Keratinocyte (primary cell): ENCODE data around the gene LPIN3. TPM values are rescaled to one million over a fixed set of nuclear protein-coding genes. Genes with fewer than 3 reads are reported as not detected.

ENCODE experiments used
- DNase-seq: peaks from one replicate; pipeline ENCODE4 v3.0.0-alpha.2; 2011; ENCODE audit warnings: low read depth, missing footprints, low spot score
- FAIRE-seq: peaks from 2 replicates; lab custom pipeline; 2011; peaks lifted over from hg19 to GRCh38; lab: Jason Lieb, UNC
- H2AFZ ChIP-seq: 2 replicates; pipeline ENCODE4 v1.6.0; 2012; ENCODE audit warnings: low read length, control low read depth, inconsistent platforms; ENCODE audit not compliant: control insufficient read depth
- H3K27ac ChIP-seq: 2 replicates; pipeline ENCODE4 v1.5.1; 2011; ENCODE audit warnings: low read length; ENCODE audit not compliant: control insufficient read depth, insufficient read depth
- H3K27me3 ChIP-seq: 3 replicates; pipeline ENCODE4 v1.6.0; 2011; ENCODE audit warnings: low read length; ENCODE audit not compliant: control insufficient read depth, insufficient read depth; ENCODE audit errors: extremely low read depth
- H3K36me3 ChIP-seq, 2 experiments: 2 replicates in 1 of 2; 3 replicates in 1 of 2; pipeline ENCODE4 v1.5.1; 2011; ENCODE audit warnings: low read length in 2 of 2, mild to moderate bottlenecking in 1 of 2; ENCODE audit not compliant: control insufficient read depth in 2 of 2, insufficient read depth in 2 of 2; ENCODE audit errors: extremely low read depth in 1 of 2
- H3K4me1 ChIP-seq: 3 replicates; pipeline ENCODE4 v1.5.1; 2011; ENCODE audit warnings: low read length; ENCODE audit not compliant: control insufficient read depth, insufficient read depth; ENCODE audit errors: extremely low read depth
- H3K4me2 ChIP-seq: 3 replicates; pipeline ENCODE4 v1.6.0; 2011; ENCODE audit warnings: low read depth, low read length; ENCODE audit not compliant: control insufficient read depth, insufficient read depth; ENCODE audit errors: extremely low read depth
- H3K4me3 ChIP-seq, 3 experiments: fragments of 200-600 bp in 1 of 3; sonication (generic) in 1 of 3; 2 replicates in 2 of 3; 3 replicates in 1 of 3; pipeline ENCODE4 v1.5.1; 2011 to 2016; ENCODE audit warnings: low read length in 3 of 3, mild to moderate bottlenecking in 3 of 3, control low read depth in 2 of 3, inconsistent platforms in 1 of 3, low read depth in 1 of 3, mixed read lengths in 1 of 3, mixed run types in 1 of 3, moderate library complexity in 1 of 3; ENCODE audit not compliant: control insufficient read depth in 2 of 3, insufficient read depth in 2 of 3; ENCODE audit errors: extremely low read depth in 1 of 3
- H3K79me2 ChIP-seq: 2 replicates; pipeline ENCODE4 v1.6.0; 2012; ENCODE audit warnings: low read length; ENCODE audit not compliant: control insufficient read depth, insufficient read depth
- H3K9ac ChIP-seq: 3 replicates; pipeline ENCODE4 v1.6.0; 2011; ENCODE audit warnings: low read length; ENCODE audit not compliant: control insufficient read depth, insufficient read depth; ENCODE audit errors: extremely low read depth
- H3K9me1 ChIP-seq: 3 replicates; pipeline ENCODE4 v1.6.0; 2011; ENCODE audit warnings: low read length; ENCODE audit not compliant: control insufficient read depth, insufficient read depth; ENCODE audit errors: extremely low read depth
- H3K9me3 ChIP-seq: 2 replicates; pipeline ENCODE4 v1.5.1; 2012; ENCODE audit warnings: low read depth, low read length; ENCODE audit not compliant: control insufficient read depth
- H4K20me1 ChIP-seq: 3 replicates; pipeline ENCODE4 v1.6.0; 2011; ENCODE audit warnings: low read length; ENCODE audit not compliant: control insufficient read depth, insufficient read depth; ENCODE audit errors: extremely low read depth
- EZH2 ChIP-seq: IDR thresholded peaks from one replicate; pipeline ENCODE4 v1.6.1; 2012; ENCODE audit warnings: inconsistent platforms, mild to moderate bottlenecking, low read length, moderate library complexity
- dilution Hi-C: fragments of 300-500 bp; cut with MboI; formaldehyde crosslinking; loops from one replicate; pipeline ENCODE4 v1.7.0; 2020; ENCODE audit warnings: low sequenced_read_pairs; ENCODE audit not compliant: extremely low pct_ligation_motif_present
- polyA plus RNA-seq, 5 experiments: library from polyadenylated mRNA; depleted of rRNA in 3 of 5; stranded (reverse) in 3 of 5; stranded (forward) in 1 of 5; unstranded in 1 of 5; fragments of >200 nt; gene quantifications; 1 replicate in 1 of 5; 2 replicates in 3 of 5; 3 replicates in 1 of 5; pipeline versions ENCODE4 v1.2.1 to v1.2.3, GENCODE V29; 2011 to 2012; ENCODE audit warnings: missing spikeins in 2 of 5, low read depth in 1 of 5, low replicate concordance in 1 of 5
- TF ChIP-seq, protein P1 (sequence below), 3 experiments: IDR thresholded peaks in 1 of 3; conservative IDR thresholded peaks in 1 of 3; optimal IDR thresholded peaks in 1 of 3; 2 replicates in 2 of 3; 3 replicates in 1 of 3; pipeline versions ENCODE3 to v1.5.1; 2011; ENCODE audit warnings: low read length in 3 of 3, mild to moderate bottlenecking in 3 of 3, moderate library complexity in 2 of 3, control low read depth in 1 of 3, inconsistent platforms in 1 of 3; ENCODE audit not compliant: insufficient read depth in 2 of 3; ENCODE audit errors: extremely low read depth in 1 of 3

LPIN3 gene
- polyA plus RNA-seq, 1 donor (not counting 4 experiments of a cell fraction or from before 2014, with no cell fraction given) = 15.6 TPM

DNA sequence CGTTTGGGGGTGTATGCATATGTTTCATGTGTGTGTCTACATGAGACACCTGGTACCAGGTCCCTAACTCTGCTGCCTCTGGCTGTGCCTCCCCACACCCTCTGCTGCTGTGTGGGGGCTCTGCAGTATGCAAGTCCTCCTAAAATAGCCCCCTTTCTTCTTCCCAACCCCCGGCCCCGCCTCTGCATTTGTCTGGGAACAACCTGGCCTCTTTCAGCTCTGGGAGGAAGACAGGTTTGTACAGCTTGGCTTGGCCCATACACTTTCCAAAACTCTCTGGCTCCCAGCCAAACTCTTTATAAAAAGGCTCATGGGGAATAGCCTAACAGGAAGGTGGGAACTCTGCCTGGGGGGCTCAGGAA is 53.1 kb downstream of the LPIN3 start:
- no peaks in the 10 kb centered on the region for H3K9me3 ChIP-seq
- H3K4me3 ChIP-seq = no peak overlapping the region
- no peak overlapping the region for H3K4me2 ChIP-seq
- no peaks in the 10 kb centered on the region for H3K36me3 ChIP-seq
- TF ChIP-seq EZH2 = no peak
- TF ChIP-seq, protein P1, sequence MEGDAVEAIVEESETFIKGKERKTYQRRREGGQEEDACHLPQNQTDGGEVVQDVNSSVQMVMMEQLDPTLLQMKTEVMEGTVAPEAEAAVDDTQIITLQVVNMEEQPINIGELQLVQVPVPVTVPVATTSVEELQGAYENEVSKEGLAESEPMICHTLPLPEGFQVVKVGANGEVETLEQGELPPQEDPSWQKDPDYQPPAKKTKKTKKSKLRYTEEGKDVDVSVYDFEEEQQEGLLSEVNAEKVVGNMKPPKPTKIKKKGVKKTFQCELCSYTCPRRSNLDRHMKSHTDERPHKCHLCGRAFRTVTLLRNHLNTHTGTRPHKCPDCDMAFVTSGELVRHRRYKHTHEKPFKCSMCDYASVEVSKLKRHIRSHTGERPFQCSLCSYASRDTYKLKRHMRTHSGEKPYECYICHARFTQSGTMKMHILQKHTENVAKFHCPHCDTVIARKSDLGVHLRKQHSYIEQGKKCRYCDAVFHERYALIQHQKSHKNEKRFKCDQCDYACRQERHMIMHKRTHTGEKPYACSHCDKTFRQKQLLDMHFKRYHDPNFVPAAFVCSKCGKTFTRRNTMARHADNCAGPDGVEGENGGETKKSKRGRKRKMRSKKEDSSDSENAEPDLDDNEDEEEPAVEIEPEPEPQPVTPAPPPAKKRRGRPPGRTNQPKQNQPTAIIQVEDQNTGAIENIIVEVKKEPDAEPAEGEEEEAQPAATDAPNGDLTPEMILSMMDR (optimal IDR thresholded peaks at IDR 0.05 in 1 of 3, IDR thresholded peaks at IDR 0.05 in 1 of 3, conservative IDR thresholded peaks at IDR 0.05 in 1 of 3; ENCODE audit: extremely low read depth in 1 of 3, insufficient read depth in 2 of 3, low read length in 3 of 3) = no peak
- no peak overlapping the region for H3K27ac ChIP-seq
- peaks cover 2% of the 10 kb centered on the region for H3K9me1 ChIP-seq
- no peaks in the 10 kb centered on the region for H4K20me1 ChIP-seq
- FAIRE-seq (no peak), DNase-seq (no peak)
- H3K79me2 ChIP-seq = no peaks in the 10 kb centered on the region
- H3K4me1 ChIP-seq = peaks cover 17% of the 10 kb centered on the region
- no peaks in the 10 kb centered on the region for H3K27me3 ChIP-seq
- no peak overlapping the region for H3K9ac ChIP-seq
- dilution Hi-C loops = no loop called here
- H2AFZ ChIP-seq = no peak overlapping the region

DNA sequence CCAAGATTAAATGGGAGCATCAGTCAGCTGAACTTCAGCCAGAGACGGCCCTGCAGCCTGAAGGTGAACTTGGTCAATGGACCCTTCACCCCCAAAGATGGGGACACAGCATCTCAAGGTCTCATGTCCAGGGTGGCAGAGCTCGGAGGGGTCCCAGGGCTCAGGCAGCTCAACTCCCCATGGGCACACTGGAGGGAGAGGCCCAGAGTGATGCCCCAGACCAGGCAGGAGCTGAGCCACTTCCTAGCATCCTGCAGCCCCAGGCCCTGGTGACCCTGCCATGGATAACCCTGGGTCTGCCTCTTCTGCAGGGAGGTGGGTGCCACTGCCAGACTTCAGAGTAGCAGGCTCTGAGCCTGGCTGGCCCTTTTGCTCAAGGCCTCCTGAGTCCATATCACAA is 53.5 kb downstream of the LPIN3 start:
- no peak overlapping the region for H3K4me3 ChIP-seq
- H3K4me1 ChIP-seq = peaks cover 17% of the 10 kb centered on the region
- no peaks in the 10 kb centered on the region for H4K20me1 ChIP-seq
- no peaks in the 10 kb centered on the region for H3K36me3 ChIP-seq
- peaks cover 2% of the 10 kb centered on the region for H3K9me1 ChIP-seq
- dilution Hi-C loops = no loop called here
- no peak overlapping the region for H3K4me2 ChIP-seq
- H2AFZ ChIP-seq = no peak overlapping the region
- H3K27ac ChIP-seq = no peak overlapping the region
- TF ChIP-seq EZH2 = no peak
- TF ChIP-seq, protein P1 (optimal IDR thresholded peaks at IDR 0.05 in 1 of 3, IDR thresholded peaks at IDR 0.05 in 1 of 3, conservative IDR thresholded peaks at IDR 0.05 in 1 of 3; ENCODE audit: extremely low read depth in 1 of 3, insufficient read depth in 2 of 3, low read length in 3 of 3) = no peak
- no peak for FAIRE-seq
- H3K79me2 ChIP-seq = no peaks in the 10 kb centered on the region
- DNase-seq = no peak
- H3K9me3 ChIP-seq = no peaks in the 10 kb centered on the region
- no peak overlapping the region for H3K9ac ChIP-seq
- no peaks in the 10 kb centered on the region for H3K27me3 ChIP-seq
